Suprapubic skin (tissue), 4 donors: Measurements from ENCODE around the gene CTNNA3. TPM values are rescaled to one million over a fixed set of nuclear protein-coding genes. Genes with fewer than 3 reads are reported as not detected.
A peak's percentile ranks its signal among the peaks of the same experiment; 100 is the strongest.

Experiments
- DNase-seq, 2 donors: peaks; one replicate each; pipeline ENCODE4 v3.0.0-alpha.2; 2019; ENCODE audit warnings: low spot score in 2 of 2
- H3K27ac ChIP-seq: fragments of 200-600 bp; sonication (generic); one replicate; pipeline ENCODE4 v1.5.1; 2019
- H3K27me3 ChIP-seq: fragments of 200-600 bp; sonication (generic); one replicate; pipeline ENCODE4 v1.5.1; 2019
- H3K36me3 ChIP-seq: fragments of 200-600 bp; sonication (generic); one replicate; pipeline ENCODE4 v1.5.1; 2019
- H3K4me1 ChIP-seq: fragments of 200-600 bp; sonication (generic); one replicate; pipeline ENCODE4 v1.5.1; 2019
- H3K4me3 ChIP-seq: fragments of 200-600 bp; sonication (generic); one replicate; pipeline ENCODE4 v1.5.1; 2019; ENCODE audit warnings: mild to moderate bottlenecking
- H3K9me3 ChIP-seq: fragments of 200-600 bp; sonication (generic); one replicate; pipeline ENCODE4 v1.5.1; 2019
- EP300 ChIP-seq: sonication (generic); formaldehyde crosslinking; IDR thresholded peaks from one replicate; pipeline ENCODE4 v1.6.1; 2017; ENCODE audit warnings: antibody characterized with exemption
- POLR2A ChIP-seq, 2 donors: fragments of 450-650 bp; IDR thresholded peaks; one replicate each; pipeline ENCODE4 v1.6.1; 2017; ENCODE audit warnings: antibody characterized with exemption in 2 of 2, mild to moderate bottlenecking in 2 of 2, moderate library complexity in 2 of 2
- POLR2AphosphoS5 ChIP-seq, 3 donors: sonication (generic); formaldehyde crosslinking; IDR thresholded peaks; one replicate each; pipeline ENCODE4 v1.6.1; 2017; ENCODE audit warnings: antibody characterized with exemption in 3 of 3
- WGBS: methylation state at CpG from one replicate; pipeline ENCODE4 v1.1.5; 2018; 5-methylcytosine and 5-hydroxymethylcytosine counted together
- total RNA-seq, 4 donors: library from RNA; depleted of rRNA; stranded (reverse); fragments of >200 nt; gene quantifications; one replicate each; pipeline ENCODE4 v1.1.0, GENCODE V29; 2016
- TF ChIP-seq, protein P1 (sequence below), 2 donors: fragments of 200-600 bp in 1 of 2; fragments of 450-650 bp in 1 of 2; sonication (generic) in 1 of 2; IDR thresholded peaks; one replicate each; pipeline ENCODE4 v1.5.1; 2016 to 2019; ENCODE audit warnings: antibody characterized with exemption in 2 of 2, mild to moderate bottlenecking in 1 of 2, moderate library complexity in 1 of 2

CTNNA3 gene
- total RNA-seq, 4 donors from 2014 or later = 0.08 to 0.29 (median 0.21) TPM

DNA sequence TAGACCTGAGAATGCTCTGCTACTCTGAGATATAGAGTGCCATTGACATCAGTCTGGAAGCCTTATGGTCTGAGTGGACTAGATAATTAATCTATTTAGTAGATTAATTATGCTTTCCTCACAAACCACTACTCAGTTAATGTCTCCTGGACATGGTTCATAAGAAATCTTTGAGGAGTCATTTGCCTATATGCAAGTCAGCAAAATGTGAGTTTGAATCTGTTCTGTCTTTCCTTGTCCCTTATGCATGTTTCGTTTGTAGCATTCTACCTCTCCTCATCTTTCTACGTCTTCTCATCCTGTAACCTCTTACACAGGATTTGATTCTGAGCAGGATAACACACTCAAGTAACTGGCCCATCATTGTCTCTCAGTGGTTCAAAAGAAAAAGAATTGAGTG is 1505.6 kb downstream of the CTNNA3 start:
- DNase-seq = no peak
- Histone ChIP-seq H3K4me3 (no peak overlapping the region), H3K4me1 (no peaks in the 10 kb centered on the region), H3K27me3 (no peaks in the 10 kb centered on the region), H3K27ac (no peak overlapping the region), H3K36me3 (no peaks in the 10 kb centered on the region), H3K9me3 (no peaks in the 10 kb centered on the region)
- 97% methylated on average over 2 of the region's 2 CpGs for WGBS
- TF ChIP-seq EP300 = no peak
- no peak for TF ChIP-seq POLR2A (IDR thresholded peaks at IDR 0.05)
- TF ChIP-seq, protein P1, sequence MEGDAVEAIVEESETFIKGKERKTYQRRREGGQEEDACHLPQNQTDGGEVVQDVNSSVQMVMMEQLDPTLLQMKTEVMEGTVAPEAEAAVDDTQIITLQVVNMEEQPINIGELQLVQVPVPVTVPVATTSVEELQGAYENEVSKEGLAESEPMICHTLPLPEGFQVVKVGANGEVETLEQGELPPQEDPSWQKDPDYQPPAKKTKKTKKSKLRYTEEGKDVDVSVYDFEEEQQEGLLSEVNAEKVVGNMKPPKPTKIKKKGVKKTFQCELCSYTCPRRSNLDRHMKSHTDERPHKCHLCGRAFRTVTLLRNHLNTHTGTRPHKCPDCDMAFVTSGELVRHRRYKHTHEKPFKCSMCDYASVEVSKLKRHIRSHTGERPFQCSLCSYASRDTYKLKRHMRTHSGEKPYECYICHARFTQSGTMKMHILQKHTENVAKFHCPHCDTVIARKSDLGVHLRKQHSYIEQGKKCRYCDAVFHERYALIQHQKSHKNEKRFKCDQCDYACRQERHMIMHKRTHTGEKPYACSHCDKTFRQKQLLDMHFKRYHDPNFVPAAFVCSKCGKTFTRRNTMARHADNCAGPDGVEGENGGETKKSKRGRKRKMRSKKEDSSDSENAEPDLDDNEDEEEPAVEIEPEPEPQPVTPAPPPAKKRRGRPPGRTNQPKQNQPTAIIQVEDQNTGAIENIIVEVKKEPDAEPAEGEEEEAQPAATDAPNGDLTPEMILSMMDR (IDR thresholded peaks at IDR 0.05) = no peak
- TF ChIP-seq POLR2AphosphoS5 (IDR thresholded peaks at IDR 0.05) = no peak

GRCh38 chr10:66189271-66189670 is 1506.7 kb downstream of the CTNNA3 start:
- no peaks in the 10 kb centered on the region for H3K36me3 ChIP-seq
- no peaks in the 10 kb centered on the region for H3K9me3 ChIP-seq
- no peak overlapping the region for H3K27ac ChIP-seq
- H3K4me3 ChIP-seq = no peak overlapping the region
- no peaks in the 10 kb centered on the region for H3K27me3 ChIP-seq
- H3K4me1 ChIP-seq = no peaks in the 10 kb centered on the region
- TF ChIP-seq, protein P1 (IDR thresholded peaks at IDR 0.05) = no peak
- no peak for TF ChIP-seq EP300
- TF ChIP-seq POLR2A (IDR thresholded peaks at IDR 0.05) = no peak
- TF ChIP-seq POLR2AphosphoS5 (IDR thresholded peaks at IDR 0.05) = no peak
- DNase-seq = no peak

DNA sequence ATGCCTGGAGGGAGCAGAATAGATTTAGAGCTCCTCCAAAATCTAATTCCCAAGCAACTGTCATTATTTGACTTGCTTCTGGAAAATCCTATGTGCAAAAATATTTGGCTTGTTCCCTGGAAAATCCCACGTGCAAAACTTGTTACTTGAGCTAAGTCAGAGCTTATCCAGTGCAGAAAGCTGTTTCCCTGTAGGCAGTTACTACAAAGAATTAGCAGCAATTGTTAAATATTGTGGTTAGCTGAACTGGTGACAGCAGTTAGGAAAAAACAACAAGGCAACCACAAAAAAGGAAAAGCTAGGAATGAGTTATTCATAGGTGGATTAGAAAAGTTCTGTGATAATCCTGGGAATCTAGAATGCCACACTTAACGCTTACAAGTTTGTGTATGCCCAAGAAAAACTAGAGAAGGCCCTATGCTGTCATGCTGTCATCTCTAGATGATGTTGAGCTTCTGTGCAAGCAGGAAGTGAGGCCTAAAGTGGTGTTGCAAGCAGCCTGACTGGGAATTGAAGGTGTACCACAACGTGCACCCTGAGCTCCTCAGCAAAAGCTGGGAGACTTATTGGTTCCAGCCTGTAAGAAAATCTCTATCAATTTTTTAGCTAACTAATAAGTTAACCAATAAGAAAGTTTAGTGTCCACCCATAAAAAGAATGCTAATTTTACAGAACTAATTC is 1508.8 kb downstream of the CTNNA3 start:
- WGBS = 47% methylated on average over 3 of the region's 3 CpGs
- TF ChIP-seq, protein P1 (IDR thresholded peaks at IDR 0.05) = no peak
- TF ChIP-seq POLR2A (IDR thresholded peaks at IDR 0.05) (no peak), EP300 (no peak), POLR2AphosphoS5 (IDR thresholded peaks at IDR 0.05) (no peak)
- DNase-seq = no peak
- Histone ChIP-seq H3K27me3 (no peaks in the 10 kb centered on the region), H3K9me3 (no peaks in the 10 kb centered on the region), H3K27ac (no peak overlapping the region), H3K4me1 (no peaks in the 10 kb centered on the region), H3K36me3 (no peaks in the 10 kb centered on the region), H3K4me3 (no peak overlapping the region)

- Histone ChIP-seq H3K9me3 (no peaks in the 10 kb centered on the region), H3K27ac (no peak overlapping the region), H3K27me3 (no peaks in the 10 kb centered on the region), H3K4me3 (no peak overlapping the region), H3K36me3 (no peaks in the 10 kb centered on the region), H3K4me1 (no peaks in the 10 kb centered on the region)
- WGBS = 96% methylated on average over 2 of the region's 2 CpGs
- DNase-seq = no peak
- TF ChIP-seq POLR2AphosphoS5 (IDR thresholded peaks at IDR 0.05) (no peak), EP300 (no peak), POLR2A (IDR thresholded peaks at IDR 0.05) (no peak)
- TF ChIP-seq, protein P1 (IDR thresholded peaks at IDR 0.05) = no peak
Observed at GRCh38 chr10:66183028-66183427, 1513.0 kb downstream of the CTNNA3 start.

GRCh38 chr10:66180581-66181318 is 1515.2 kb downstream of the CTNNA3 start:
- no peaks in the 10 kb centered on the region for H3K4me1 ChIP-seq
- H3K27me3 ChIP-seq = no peaks in the 10 kb centered on the region
- TF ChIP-seq, protein P1 (IDR thresholded peaks at IDR 0.05) = peak in 1 of 2 donors; percentile 35
- TF ChIP-seq EP300 (no peak), POLR2A (IDR thresholded peaks at IDR 0.05) (no peak)
- no peak overlapping the region for H3K27ac ChIP-seq
- 48% methylated on average over 5 of the region's 5 CpGs for whole genome bisulfite sequencing
- DNase-seq = no peak
- no peaks in the 10 kb centered on the region for H3K36me3 ChIP-seq
- H3K9me3 ChIP-seq = no peaks in the 10 kb centered on the region
- H3K4me3 ChIP-seq = no peak overlapping the region
